Jurkat, Clone E6-1 (cell line): ENCODE results near the gene SLC7A7.
"Not testable (repeated sequence)": the region's sequence is repeated elsewhere in the genome, so short reads cannot be mapped to it uniquely, and the experiment has no call there.

ENCODE experiments used
- DNase-seq: peaks from one replicate; pipeline ENCODE4 v3.0.0-alpha.2; 2011; ENCODE audit warnings: low read depth, low spot score
- H3K4me3 ChIP-seq: 2 replicates; pipeline ENCODE4 v1.5.1; 2011; ENCODE audit warnings: mild to moderate bottlenecking, low read length, control low read depth, moderate library complexity

The SLC7A7 gene

DNA sequence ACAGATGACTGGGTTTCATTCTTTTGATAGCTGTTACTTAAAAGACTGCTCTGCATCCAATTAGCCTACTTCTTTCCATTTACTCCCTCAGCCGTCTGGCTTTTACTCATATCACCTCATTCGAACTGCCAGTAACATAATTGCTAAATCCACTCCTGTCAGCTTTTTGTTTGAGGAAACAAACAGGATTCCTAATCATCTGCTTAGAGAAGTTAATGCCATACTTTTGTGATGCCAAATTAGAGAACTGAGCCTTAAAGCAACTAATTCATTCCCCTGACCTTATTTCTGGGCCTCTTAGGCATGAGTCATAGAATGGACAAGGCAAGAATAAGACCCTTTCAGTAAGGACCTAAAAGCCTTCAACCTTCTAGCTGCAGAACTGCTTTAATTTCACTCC, 45.9 kb downstream of the SLC7A7 start:
- no peak for DNase-seq
- H3K4me3 ChIP-seq, result no peak overlapping the region

DNA sequence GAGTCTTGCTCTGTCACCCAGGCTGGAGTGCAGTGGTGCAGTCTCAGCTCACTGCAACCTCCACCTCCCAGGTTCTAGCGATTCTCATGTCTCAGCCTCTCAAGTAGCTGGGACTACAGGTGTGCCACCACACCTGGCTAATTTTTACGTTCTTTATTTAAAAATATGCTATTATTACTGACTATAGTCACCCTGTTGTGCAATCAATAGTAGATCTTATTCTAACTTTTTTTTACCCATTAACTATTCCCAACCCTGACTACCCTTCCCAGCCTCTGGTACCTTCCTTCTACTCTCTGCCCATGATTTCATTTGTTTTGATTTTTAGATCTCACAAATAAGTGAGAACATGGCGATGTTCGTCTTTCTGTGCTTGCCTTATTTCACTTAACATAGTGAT, 46.3 kb downstream of the SLC7A7 start:
- H3K4me3 ChIP-seq, result no peak overlapping the region
- no peak for DNase-seq

DNA sequence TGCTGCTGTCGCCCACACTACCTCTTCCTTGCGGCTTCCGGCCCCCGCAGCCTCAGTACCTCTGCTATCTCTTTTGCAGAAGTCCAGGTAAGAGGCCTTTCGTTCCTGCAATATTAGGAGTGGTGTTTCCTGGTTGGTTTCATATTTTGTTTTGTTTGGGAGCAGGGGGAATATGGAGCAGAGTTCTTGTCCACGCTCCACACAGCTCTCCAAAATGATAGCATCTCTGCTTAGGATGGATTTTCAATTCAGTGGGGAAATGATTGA, 48.0 kb downstream of the SLC7A7 start:
- no peak for DNase-seq

GRCh38 chr14:22766457-22767322, 48.5 kb downstream of the SLC7A7 start, which contains the start of gene OXA1L:
OXA1L (plus strand) TSS chr14:22766688; CDS start chr14:22766702, 14 bp downstream.
- H3K4me3 ChIP-seq, result peak within 1 kb of the TSS; percentile 97
- DNase-seq, result peak; percentile 98

More for the DNA sequence above, 48.0 kb downstream of the SLC7A7 start:
- H3K4me3 ChIP-seq, result peak overlapping the region; percentile 97

DNA sequence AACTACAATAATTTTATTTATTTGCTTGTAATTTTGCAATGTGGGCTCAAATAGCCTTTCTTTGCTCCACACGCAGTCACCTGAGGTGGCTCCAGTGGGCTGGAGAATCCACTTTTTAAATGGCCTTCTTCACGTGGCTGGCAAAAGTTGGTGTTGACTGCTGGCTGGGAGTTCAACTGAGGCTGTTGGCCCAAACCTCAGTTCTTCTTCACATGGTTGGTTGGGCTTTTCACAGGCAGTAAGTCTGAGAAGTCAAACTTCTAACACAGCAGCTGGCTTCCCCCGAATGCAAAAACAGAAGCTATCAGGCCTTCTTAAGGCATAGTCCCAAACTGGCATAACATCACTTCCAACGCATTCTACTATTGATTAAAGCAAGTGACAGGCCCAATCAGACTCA, 50.9 kb downstream of the SLC7A7 start:
- no peak overlapping the region for H3K4me3 ChIP-seq
- DNase-seq, result peak; percentile 41

DNA sequence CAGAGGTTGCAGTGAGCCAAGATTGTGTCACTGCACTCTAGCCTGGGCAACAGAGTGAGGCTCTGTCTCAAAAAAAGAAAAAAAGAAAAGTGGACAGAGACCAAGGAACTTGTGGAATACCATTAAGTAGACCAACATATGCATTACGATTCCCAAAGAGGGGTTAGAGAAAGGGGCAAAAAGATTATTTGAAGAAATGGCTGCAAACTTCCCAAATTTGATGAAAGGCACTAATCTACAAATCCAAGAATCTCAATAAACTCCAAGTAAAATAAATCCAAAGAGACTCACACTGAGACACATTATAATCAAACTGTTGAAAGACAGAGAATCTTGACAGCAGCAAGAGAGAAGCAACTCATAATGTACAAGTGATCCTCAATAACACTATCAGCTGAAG, 53.5 kb downstream of the SLC7A7 start:
- H3K4me3 ChIP-seq, result no peak overlapping the region
- no peak for DNase-seq

DNA sequence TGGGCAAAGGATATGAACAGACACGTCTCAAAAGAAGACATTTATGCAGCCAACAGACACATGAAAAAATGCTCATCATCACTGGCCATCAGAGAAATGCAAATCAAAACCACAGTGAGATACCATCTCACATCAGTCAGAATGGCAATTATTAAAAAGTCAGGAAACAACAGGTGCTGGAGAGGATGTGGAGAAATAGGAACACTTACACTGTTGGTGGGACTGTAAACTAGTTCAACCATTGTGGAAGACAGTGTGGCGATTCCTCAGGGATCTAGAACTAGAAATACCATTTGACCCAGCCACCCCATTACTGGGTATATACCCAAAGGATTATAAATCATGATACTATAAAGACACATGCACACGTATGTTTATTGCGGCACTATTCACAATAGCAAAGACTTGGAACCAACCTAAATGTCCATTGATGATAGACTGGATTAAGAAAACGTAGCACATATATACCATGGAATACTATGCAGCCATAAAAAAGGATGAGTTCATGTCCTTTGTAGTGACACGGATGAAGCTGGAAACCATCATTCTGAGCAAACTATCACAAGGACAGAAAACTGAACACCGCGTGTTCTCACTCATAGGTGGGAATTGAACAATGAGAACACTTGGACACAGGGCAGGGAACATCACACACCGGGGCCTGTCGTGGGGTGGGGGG, 57.1 kb downstream of the SLC7A7 start:
- not testable (repeated sequence) for DNase-seq

GRCh38 chr14:22753586-22753985, 61.6 kb downstream of the SLC7A7 start:
- H3K4me3 ChIP-seq, result no peak overlapping the region
- DNase-seq, result no peak

More for the DNA sequence above, 57.1 kb downstream of the SLC7A7 start:
- not testable (repeated sequence) for H3K4me3 ChIP-seq

- no peak overlapping the region for H3K4me3 ChIP-seq
- peak; percentile 67 for DNase-seq
Observed at GRCh38 chr14:22752422-22752821, 62.8 kb downstream of the SLC7A7 start.

DNA sequence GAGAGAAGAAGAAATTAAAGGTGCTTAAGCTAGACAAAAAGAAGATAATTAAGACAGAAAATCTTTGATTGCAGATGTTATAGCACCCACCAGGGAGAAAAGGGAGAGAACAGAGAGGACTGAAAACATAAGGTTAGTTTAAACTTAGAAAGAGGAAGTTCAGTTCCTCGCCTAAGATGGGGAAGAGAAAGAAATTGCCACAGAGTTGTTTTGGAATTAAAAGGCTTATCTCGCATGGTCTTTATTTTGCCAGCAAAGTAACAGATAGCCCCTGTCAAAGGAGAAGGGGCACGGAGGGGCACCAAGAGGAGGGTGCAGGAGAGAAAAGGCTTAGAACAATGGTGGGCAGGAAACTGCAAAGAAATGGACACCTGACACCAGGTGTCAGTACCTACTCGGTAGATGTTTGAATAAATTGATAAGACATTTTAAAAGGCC, 66.6 kb downstream of the SLC7A7 start:
- H3K4me3 ChIP-seq, result no peak overlapping the region
- DNase-seq, result no peak

DNA sequence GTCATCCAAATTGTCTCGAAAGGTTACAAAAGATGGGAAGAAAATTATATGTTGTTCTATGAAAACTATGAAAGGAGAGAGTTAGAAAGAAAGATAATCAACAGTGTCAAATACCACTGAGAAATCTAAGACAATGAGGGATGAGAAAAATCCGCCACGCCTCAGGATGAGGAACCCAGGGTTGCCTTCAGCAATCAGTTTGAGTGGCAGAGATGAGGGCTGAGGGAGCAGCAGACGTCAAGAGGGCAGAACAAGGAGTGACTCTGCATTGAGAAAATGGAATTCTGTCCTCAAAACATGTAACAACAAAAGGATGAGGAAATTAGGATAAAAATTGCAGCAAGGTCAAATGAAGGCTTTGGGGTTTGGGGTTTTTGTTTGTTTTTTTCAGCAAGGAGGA, 67.0 kb downstream of the SLC7A7 start:
- DNase-seq, result no peak
- no peak overlapping the region for H3K4me3 ChIP-seq

GRCh38 chr14:22747769-22748168, 67.5 kb downstream of the SLC7A7 start:
- no peak for DNase-seq
- H3K4me3 ChIP-seq, result no peak overlapping the region

DNA sequence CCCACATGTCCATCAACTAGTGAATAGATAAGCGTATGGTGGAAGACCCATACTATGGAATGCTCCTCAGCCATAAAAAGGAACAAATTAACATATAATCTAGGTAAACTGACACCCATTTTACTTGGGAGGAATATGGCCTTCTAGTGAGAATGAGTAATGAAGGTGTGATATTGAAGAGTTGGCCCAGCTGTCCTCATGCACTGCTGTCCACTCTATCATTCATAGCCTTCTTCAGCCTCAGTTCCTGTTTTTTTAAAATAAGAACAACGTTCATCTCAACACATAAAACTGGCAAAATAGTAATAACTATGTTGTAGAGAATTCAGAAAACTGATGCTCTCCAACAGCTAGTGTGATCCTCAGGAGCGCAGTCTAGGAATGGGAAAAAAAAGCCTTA, 75.2 kb downstream of the SLC7A7 start:
- DNase-seq, result no peak

DNA sequence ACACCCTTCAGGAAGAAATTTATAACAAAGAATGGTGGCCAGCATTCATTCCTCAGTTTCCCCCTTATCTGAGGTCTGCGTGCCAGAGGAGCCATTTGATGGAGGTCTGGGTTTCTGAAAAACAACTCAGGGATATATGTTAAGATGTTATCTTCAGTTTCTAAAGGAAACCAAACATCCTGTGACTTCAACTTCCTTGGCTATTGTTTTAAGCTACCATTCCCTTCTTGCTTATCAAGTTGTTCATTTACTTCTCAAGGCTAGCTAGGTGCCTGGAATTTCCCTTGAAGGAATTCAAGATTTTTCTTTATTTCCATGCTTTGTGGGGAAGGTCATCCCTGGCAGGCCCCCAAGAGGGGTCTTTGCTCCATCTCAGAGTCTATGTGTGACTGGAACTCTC, 75.8 kb downstream of the SLC7A7 start:
- no peak for DNase-seq
- H3K4me3 ChIP-seq, result no peak overlapping the region

More for the DNA sequence above, 75.2 kb downstream of the SLC7A7 start:
- H3K4me3 ChIP-seq, result no peak overlapping the region

DNA sequence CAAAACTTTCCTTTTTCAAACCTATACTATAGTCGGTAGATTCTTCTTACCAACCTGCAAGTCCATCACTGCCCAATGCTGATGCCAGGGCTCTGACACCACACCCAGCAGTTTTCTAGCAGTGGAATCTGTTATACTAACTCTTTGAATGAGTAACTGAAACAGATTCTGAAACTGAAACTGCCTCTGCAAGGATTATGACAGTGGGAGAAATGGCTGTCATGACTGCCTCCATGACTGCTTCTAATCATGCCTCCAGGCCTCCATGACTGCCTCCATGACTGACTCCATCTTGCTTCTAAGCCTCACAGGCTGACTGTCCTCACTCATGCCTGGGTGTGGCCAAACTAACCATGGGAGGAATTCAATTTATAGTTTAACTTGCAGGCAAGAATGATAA, 78.2 kb downstream of the SLC7A7 start:
- H3K4me3 ChIP-seq, result no peak overlapping the region
- no peak for DNase-seq

GRCh38 chr14:22736384-22736783, 78.9 kb downstream of the SLC7A7 start:
- not testable (repeated sequence) for DNase-seq, H3K4me3 ChIP-seq

DNA sequence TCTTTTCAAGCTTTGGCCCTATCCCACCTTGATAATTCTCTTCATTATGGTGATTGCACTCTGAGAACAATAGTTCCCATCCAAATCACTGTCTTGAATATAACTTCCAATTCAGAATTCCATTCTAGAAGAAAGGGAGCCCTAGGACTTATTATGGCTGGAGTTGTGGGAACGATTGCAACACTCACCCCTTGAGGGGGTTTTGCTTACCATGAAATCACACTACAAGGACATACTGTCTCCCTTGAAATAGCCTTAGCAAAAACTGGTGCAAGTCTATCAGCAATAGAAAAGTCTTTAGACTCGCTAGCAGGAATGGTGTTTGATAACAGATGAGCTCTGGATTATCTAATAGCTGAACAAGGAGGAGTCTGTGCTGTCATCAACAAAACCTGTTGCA, 80.1 kb downstream of the SLC7A7 start:
- H3K4me3 ChIP-seq, result no peak overlapping the region
- no peak for DNase-seq

- H3K4me3 ChIP-seq, result no peak overlapping the region
- DNase-seq, result no peak
Observed at GRCh38 chr14:22733829-22734228, 81.4 kb downstream of the SLC7A7 start.

DNA sequence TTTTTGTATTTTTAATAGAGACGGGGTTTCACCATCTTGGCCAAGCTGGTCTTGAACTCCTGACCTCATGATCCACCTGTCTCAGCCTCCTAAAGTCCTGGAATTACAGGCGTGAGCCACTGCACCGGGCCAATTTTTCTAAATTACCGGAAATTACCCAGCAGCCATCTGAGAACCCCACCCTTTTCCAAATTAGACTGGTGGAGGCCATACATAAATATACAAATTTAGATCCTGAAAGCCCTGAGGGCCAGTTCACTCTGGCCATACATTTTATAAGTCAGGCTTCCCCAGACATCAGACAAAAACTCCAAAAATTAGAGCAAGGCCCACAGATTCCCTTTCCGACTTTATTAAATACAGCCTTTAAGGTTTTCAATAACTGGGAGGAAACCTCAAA, 83.2 kb downstream of the SLC7A7 start:
- DNase-seq, H3K4me3 ChIP-seq: not testable (repeated sequence)

DNA sequence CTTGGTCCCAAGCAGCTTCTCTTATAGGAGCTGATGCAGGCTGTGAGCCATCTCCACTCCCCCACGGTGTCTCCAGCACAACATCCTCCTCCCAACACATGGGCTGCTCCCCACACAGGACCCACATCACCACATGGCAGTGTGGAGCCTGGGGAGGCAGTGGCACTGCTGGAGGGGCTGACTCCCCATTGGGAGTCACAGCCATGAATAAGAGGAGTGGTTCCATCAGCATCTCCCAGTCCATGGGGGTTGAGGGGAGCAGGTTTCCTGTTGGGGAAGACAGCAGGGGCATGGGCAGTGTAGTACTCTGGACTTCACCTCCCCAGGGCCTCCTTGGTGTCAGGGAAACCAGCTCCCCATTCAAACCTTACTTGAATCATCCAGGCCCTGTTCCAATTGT, 89.2 kb downstream of the SLC7A7 start:
- no peak for DNase-seq

DNA sequence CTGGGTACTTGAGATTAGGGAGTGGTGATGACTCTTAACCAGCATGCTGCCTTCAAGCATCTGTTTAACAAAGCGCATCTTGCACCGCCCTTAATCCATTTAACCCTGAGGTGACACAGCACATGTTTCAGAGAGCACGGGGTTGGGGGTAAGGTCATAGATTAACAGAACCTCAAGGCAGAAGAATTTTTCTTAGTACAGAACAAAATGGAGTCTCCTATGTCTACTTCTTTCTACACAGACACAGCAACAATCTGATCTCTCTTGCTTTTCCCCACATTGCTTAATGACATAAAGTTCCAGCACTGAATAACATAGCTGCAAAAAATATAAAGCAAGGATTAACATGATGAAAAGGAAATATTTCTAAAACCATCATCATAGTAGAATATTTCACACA, 89.9 kb downstream of the SLC7A7 start:
- not testable (repeated sequence) for H3K4me3 ChIP-seq, DNase-seq

More for the DNA sequence above, 89.2 kb downstream of the SLC7A7 start:
- no peak overlapping the region for H3K4me3 ChIP-seq
